Caco-2 (cell line): ENCODE results near the gene KDELR3. TPM values are rescaled to one million over a fixed set of nuclear protein-coding genes. Genes with fewer than 3 reads are reported as not detected.
A peak's percentile ranks its signal among the peaks of the same experiment; 100 is the strongest.

Source experiments
- BruUV-seq: library from RNA; stranded (reverse); fragments of 400-500 nt; replicated peaks from 2 replicates; lab custom pipeline; 2021; lab: Mats Ljungman, UMichigan
- CTCF ChIA-PET: fragments of 300-600 bp; sonication (Branson Sonifier 250); formaldehyde crosslinking; loops from one replicate; lab custom pipeline; 2022; ENCODE audit warnings: antibody characterized with exemption; lab: Charles Lee
- POLR2A ChIA-PET: fragments of 300-600 bp; sonication (Branson Sonifier 250); formaldehyde crosslinking; loops from one replicate; lab custom pipeline; 2022; ENCODE audit warnings: antibody characterized with exemption; lab: Charles Lee
- DNase-seq, 2 experiments: peaks; one replicate each; pipeline versions ENCODE4 v3.0.0 to v3.0.0-alpha.2; 2020 to 2022
- H3K27me3 ChIP-seq: replicated peaks from 2 replicates; pipeline ENCODE4 v1.6.0; 2011; ENCODE audit warnings: low read length; ENCODE audit not compliant: control insufficient read depth, insufficient read depth
- H3K36me3 ChIP-seq: 2 replicates; pipeline ENCODE4 v1.5.1; 2011; ENCODE audit warnings: low read length; ENCODE audit not compliant: control insufficient read depth, insufficient read depth
- H3K4me1 ChIP-seq: fragments of 250-450 bp; sonication (Bioruptor Pico); 2 replicates; pipeline ENCODE4 v1.5.1; 2020; ENCODE audit warnings: mild to moderate bottlenecking
- H3K4me3 ChIP-seq: 2 replicates; pipeline ENCODE4 v1.5.1; 2011; ENCODE audit warnings: low read depth, mild to moderate bottlenecking, control low read depth, low read length
- H3K9me3 ChIP-seq: fragments of 250-450 bp; sonication (Bioruptor Pico); 2 replicates; pipeline ENCODE4 v1.5.1; 2020; ENCODE audit warnings: mild to moderate bottlenecking, moderate library complexity
- H3K27ac Mint-ChIP-seq: one replicate; pipeline ENCODE4 v1.8.0; 2022; ENCODE audit warnings: mixed read lengths; ENCODE audit not compliant: unreplicated experiment
- H3K27me3 Mint-ChIP-seq: one replicate; pipeline ENCODE4 v1.8.0; 2022; ENCODE audit warnings: mixed read lengths; ENCODE audit not compliant: insufficient read depth, unreplicated experiment
- H3K36me3 Mint-ChIP-seq: one replicate; pipeline ENCODE4 v1.8.0; 2022; ENCODE audit warnings: mild to moderate bottlenecking, mixed read lengths; ENCODE audit not compliant: insufficient read depth, unreplicated experiment
- H3K4me1 Mint-ChIP-seq: one replicate; pipeline ENCODE4 v1.8.0; 2022; ENCODE audit warnings: low read depth, mixed read lengths; ENCODE audit not compliant: unreplicated experiment
- H3K4me3 Mint-ChIP-seq: one replicate; pipeline ENCODE4 v1.8.0; 2022; ENCODE audit warnings: mild to moderate bottlenecking, moderate library complexity, mixed read lengths; ENCODE audit not compliant: unreplicated experiment
- H3K9me3 Mint-ChIP-seq: one replicate; pipeline ENCODE4 v1.8.0; 2022; ENCODE audit warnings: mixed read lengths; ENCODE audit not compliant: unreplicated experiment
- intact Hi-C: fragments of 100-400 bp; cut with micrococcal nuclease; formaldehyde crosslinking; loops from one replicate; pipeline ENCODE4 v1.10.0; 2022; ENCODE audit not compliant: unreplicated experiment
- total RNA-seq: library from RNA; stranded (reverse); gene quantifications from 2 replicates; pipeline ENCODE4 v1.2.3, GENCODE V29; 2022
- TF ChIP-seq, protein P1 (sequence below), 2 experiments: fragments of 200-600 bp in 1 of 2; IDR thresholded peaks; 1 replicate in 1 of 2; 2 replicates in 1 of 2; pipeline versions ENCODE4 v1.5.1 to v1.8.0; 2011 to 2022; ENCODE audit warnings: antibody characterized with exemption in 1 of 2, control low read depth in 1 of 2, inconsistent platforms in 1 of 2, low read depth in 1 of 2, low read length in 1 of 2, mild to moderate bottlenecking in 1 of 2, moderate library complexity in 1 of 2; ENCODE audit not compliant: insufficient read depth in 1 of 2, severe bottlenecking in 1 of 2, unreplicated experiment in 1 of 2

Gene KDELR3
- total RNA-seq, 1 experiment from 2014 or later, result 13.4 TPM

DNA sequence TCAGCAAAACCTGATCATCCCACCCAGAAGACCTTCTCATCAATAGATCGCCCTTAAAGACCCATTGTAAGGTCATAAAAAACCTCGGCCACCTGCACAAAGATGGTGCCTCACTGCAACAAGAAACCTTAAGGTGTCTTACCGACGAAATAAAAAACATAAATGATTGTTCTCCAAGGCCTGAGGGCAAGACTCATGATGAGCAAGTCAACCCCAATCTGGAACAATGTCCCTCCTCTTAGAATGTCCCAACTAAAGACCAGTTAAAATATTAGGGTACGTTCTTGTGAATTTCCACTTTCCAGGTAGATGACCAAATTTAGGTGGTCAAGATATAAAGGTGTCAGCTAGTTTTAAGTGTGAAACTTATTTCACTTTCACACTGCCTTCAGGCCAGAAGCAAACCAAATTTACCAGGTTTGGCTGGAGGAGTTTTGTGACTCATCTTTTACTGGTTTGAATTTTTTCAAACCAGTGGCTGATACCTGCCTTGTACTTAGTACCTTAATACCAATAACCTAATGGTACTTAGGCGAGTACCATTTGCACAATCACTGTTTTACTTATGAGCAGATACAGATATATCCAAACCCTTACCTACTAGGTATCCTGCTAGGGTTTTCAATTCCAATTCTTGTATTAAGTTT, 14.9 kb downstream of the KDELR3 start:
- Mint-ChIP-seq H3K27me3 (no peaks in the 10 kb centered on the region), H3K36me3 (peaks cover 81% of the 10 kb centered on the region), H3K9me3 (no peaks in the 10 kb centered on the region), H3K27ac (no peak overlapping the region), H3K4me1 (peaks cover 4% of the 10 kb centered on the region), H3K4me3 (no peak overlapping the region)
- Histone ChIP-seq H3K4me3 (no peak overlapping the region), H3K4me1 (peaks cover 3% of the 10 kb centered on the region), H3K9me3 (no peaks in the 10 kb centered on the region), H3K36me3 (peaks cover 6% of the 10 kb centered on the region; the same call in 1 of the 2 replicates), H3K27me3 (no peaks in the 10 kb centered on the region)
- POLR2A ChIA-PET, result interaction anchor here (0.6 kb wide), 1 partner anchor 58 kb away, joined by 3 read pairs; no protein-coding TSS in a partner anchor
- BruUV-seq, result TSS peak; percentile 41
- intact Hi-C loops, result loop anchor here (5.0 kb wide), 1 partner anchor 90 kb away; the partner anchor contains the start of gene DMC1
- CTCF ChIA-PET, result no interaction called here
- no peak for DNase-seq
- TF ChIP-seq, protein P1, sequence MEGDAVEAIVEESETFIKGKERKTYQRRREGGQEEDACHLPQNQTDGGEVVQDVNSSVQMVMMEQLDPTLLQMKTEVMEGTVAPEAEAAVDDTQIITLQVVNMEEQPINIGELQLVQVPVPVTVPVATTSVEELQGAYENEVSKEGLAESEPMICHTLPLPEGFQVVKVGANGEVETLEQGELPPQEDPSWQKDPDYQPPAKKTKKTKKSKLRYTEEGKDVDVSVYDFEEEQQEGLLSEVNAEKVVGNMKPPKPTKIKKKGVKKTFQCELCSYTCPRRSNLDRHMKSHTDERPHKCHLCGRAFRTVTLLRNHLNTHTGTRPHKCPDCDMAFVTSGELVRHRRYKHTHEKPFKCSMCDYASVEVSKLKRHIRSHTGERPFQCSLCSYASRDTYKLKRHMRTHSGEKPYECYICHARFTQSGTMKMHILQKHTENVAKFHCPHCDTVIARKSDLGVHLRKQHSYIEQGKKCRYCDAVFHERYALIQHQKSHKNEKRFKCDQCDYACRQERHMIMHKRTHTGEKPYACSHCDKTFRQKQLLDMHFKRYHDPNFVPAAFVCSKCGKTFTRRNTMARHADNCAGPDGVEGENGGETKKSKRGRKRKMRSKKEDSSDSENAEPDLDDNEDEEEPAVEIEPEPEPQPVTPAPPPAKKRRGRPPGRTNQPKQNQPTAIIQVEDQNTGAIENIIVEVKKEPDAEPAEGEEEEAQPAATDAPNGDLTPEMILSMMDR (IDR thresholded peaks at IDR 0.05; ENCODE audit: insufficient read depth in 1 of 2, low read depth in 1 of 2, low read length in 1 of 2, severe bottlenecking in 1 of 2, unreplicated experiment in 1 of 2), result no peak

GRCh38 chr22:38484244-38484643, 16.3 kb downstream of the KDELR3 start:
- POLR2A ChIA-PET, result interaction anchor here (0.6 kb wide), 1 partner anchor 537 kb away, joined by 6 read pairs; no protein-coding TSS in a partner anchor
- Mint-ChIP-seq H3K4me1 (no peaks in the 10 kb centered on the region), H3K27ac (no peak overlapping the region), H3K9me3 (no peaks in the 10 kb centered on the region), H3K4me3 (no peak overlapping the region), H3K27me3 (no peaks in the 10 kb centered on the region), H3K36me3 (peaks cover 92% of the 10 kb centered on the region)
- CTCF ChIA-PET, result no interaction called here
- Histone ChIP-seq H3K9me3 (no peaks in the 10 kb centered on the region), H3K36me3 (peaks cover 6% of the 10 kb centered on the region; the same call in 1 of the 2 replicates), H3K4me1 (no peaks in the 10 kb centered on the region), H3K27me3 (no peaks in the 10 kb centered on the region), H3K4me3 (no peak overlapping the region)
- no TSS peak for BruUV-seq
- no peak for DNase-seq
- intact Hi-C loops, result loop anchor here (5.0 kb wide), 1 partner anchor 88 kb away; the partner anchor contains the start of gene DMC1
- TF ChIP-seq, protein P1 (IDR thresholded peaks at IDR 0.05; ENCODE audit: insufficient read depth in 1 of 2, low read depth in 1 of 2, low read length in 1 of 2, severe bottlenecking in 1 of 2, unreplicated experiment in 1 of 2), result no peak

GRCh38 chr22:38485783-38486182, 17.9 kb downstream of the KDELR3 start:
- ChIA-PET CTCF (no interaction called here), POLR2A (interaction anchor here (1.1 kb wide), 1 partner anchor 10 kb away, joined by 4 read pairs; no protein-coding TSS in a partner anchor)
- intact Hi-C loops, result no loop called here
- H3K4me1 ChIP-seq, result no peaks in the 10 kb centered on the region
- TF ChIP-seq, protein P1 (IDR thresholded peaks at IDR 0.05; ENCODE audit: insufficient read depth in 1 of 2, low read depth in 1 of 2, low read length in 1 of 2, severe bottlenecking in 1 of 2, unreplicated experiment in 1 of 2), result no peak
- peaks cover 7% of the 10 kb centered on the region; the same call in 1 of the 2 replicates for H3K36me3 ChIP-seq
- H3K27me3 Mint-ChIP-seq, result no peaks in the 10 kb centered on the region
- peaks cover 100% of the 10 kb centered on the region for H3K36me3 Mint-ChIP-seq
- H3K4me1 Mint-ChIP-seq, result no peaks in the 10 kb centered on the region
- no peaks in the 10 kb centered on the region for H3K9me3 Mint-ChIP-seq
- no TSS peak for BruUV-seq
- DNase-seq, result no peak
- H3K4me3 Mint-ChIP-seq, result no peak overlapping the region
- H3K9me3 ChIP-seq, result no peaks in the 10 kb centered on the region
- H3K27ac Mint-ChIP-seq, result no peak overlapping the region
- H3K27me3 ChIP-seq, result no peaks in the 10 kb centered on the region
- H3K4me3 ChIP-seq, result no peak overlapping the region
